HCT116 (cell line): ENCODE measurements around the gene CCDC146. TPM values are rescaled to one million over a fixed set of nuclear protein-coding genes. Genes with fewer than 3 reads are reported as not detected.

Source experiments
- ATAC-seq: fragments of 200-7000 bp; cut with Tn5 transposase; 2 replicates; pipeline ENCODE4 v1.9.1; 2020; ENCODE audit warnings: mild to moderate bottlenecking, moderate library complexity
- BruUV-seq: library from RNA; stranded (reverse); fragments of 400-500 nt; replicated peaks from 2 replicates; lab custom pipeline; 2021; lab: Mats Ljungman, UMichigan
- CTCF ChIA-PET: fragments of 300-600 bp; sonication (Branson Sonifier 250); formaldehyde crosslinking; loops from one replicate; lab custom pipeline; 2021; ENCODE audit warnings: antibody characterized with exemption; lab: Charles Lee
- POLR2A ChIA-PET: fragments of 300-600, 350-600 bp; sonication (Branson Sonifier 250); formaldehyde crosslinking; loops from one replicate; lab custom pipeline; 2021; ENCODE audit warnings: antibody characterized with exemption; lab: Charles Lee
- RAD21 ChIA-PET, 2 experiments: fragments of 300-600 bp; sonication (Branson Sonifier 250); formaldehyde crosslinking; loops; one replicate each; lab custom pipeline; 2023; ENCODE audit warnings: low total read pairs in 2 of 2; ENCODE audit not compliant: uncharacterized antibody in 2 of 2, unreplicated experiment in 2 of 2, low non-redundant PET in 1 of 2; lab: Charles Lee
- DNase-seq: peaks from one replicate; pipeline ENCODE4 v3.0.0-alpha.2; 2010; ENCODE audit warnings: low read depth, low spot score
- H2AFZ ChIP-seq: fragments of 200-600 bp; shearing (Covaris generic), sonication (generic); 2 replicates; pipeline ENCODE4 v1.6.1; 2017; ENCODE audit warnings: low read depth, mixed run types, mixed read lengths, antibody characterized with exemption, low read length; ENCODE audit not compliant: poor library complexity, severe bottlenecking
- H3K27ac ChIP-seq: 2 replicates; pipeline ENCODE4 v1.5.1; 2012; ENCODE audit warnings: low read depth, low read length
- H3K27me3 ChIP-seq: fragments of 200-600 bp; sonication (generic); 2 replicates; pipeline ENCODE4 v1.6.1; 2016; ENCODE audit warnings: mixed run types, low read length, mixed read lengths; ENCODE audit not compliant: insufficient read depth
- H3K36me3 ChIP-seq, 2 experiments: fragments of 200-500 bp in 1 of 2; fragments of 200-600 bp in 1 of 2; sonication (Bioruptor generic) in 1 of 2; sonication (generic) in 1 of 2; 2 replicates each; pipeline versions ENCODE4 v1.5.1 to v1.6.1; 2014 to 2016; ENCODE audit warnings: low read length in 2 of 2, inconsistent platforms in 1 of 2, mixed read lengths in 1 of 2, mixed run types in 1 of 2; ENCODE audit not compliant: insufficient read depth in 2 of 2, control insufficient read depth in 1 of 2
- H3K4me1 ChIP-seq, 2 experiments: fragments of 200-600 bp in 1 of 2; sonication (generic) in 1 of 2; 2 replicates each; pipeline versions ENCODE4 v1.5.1 to v1.6.1; 2012 to 2017; ENCODE audit warnings: low read length in 2 of 2, inconsistent platforms in 1 of 2, mild to moderate bottlenecking in 1 of 2, mixed read lengths in 1 of 2, mixed run types in 1 of 2, moderate library complexity in 1 of 2; ENCODE audit not compliant: insufficient read depth in 2 of 2, control insufficient read depth in 1 of 2
- H3K4me2 ChIP-seq: fragments of 200-600 bp; sonication (generic); 2 replicates; pipeline ENCODE4 v1.6.1; 2017; ENCODE audit warnings: mixed run types, low read length, mixed read lengths
- H3K4me3 ChIP-seq, 2 experiments: fragments of 200-600 bp in 1 of 2; sonication (generic) in 1 of 2; replicated peaks in 1 of 2; 2 replicates each; pipeline ENCODE4 v1.5.1; 2011 to 2016; ENCODE audit warnings: low read length in 2 of 2, control low read depth in 1 of 2, low read depth in 1 of 2, mild to moderate bottlenecking in 1 of 2, mixed read lengths in 1 of 2, mixed run types in 1 of 2
- H3K79me2 ChIP-seq: fragments of 200-600 bp; sonication (generic); 2 replicates; pipeline ENCODE4 v1.6.1; 2017; ENCODE audit warnings: mild to moderate bottlenecking, mixed run types, low read length, moderate library complexity, mixed read lengths; ENCODE audit not compliant: insufficient read depth
- H3K9ac ChIP-seq: fragments of 200-600 bp; sonication (generic); 2 replicates; pipeline ENCODE4 v1.6.1; 2016; ENCODE audit warnings: low read length, mixed read lengths
- H3K9me2 ChIP-seq: fragments of 200-600 bp; sonication (generic), shearing (Covaris generic); 2 replicates; pipeline ENCODE4 v1.6.1; 2017; ENCODE audit warnings: mixed run types, mild to moderate bottlenecking, moderate library complexity; ENCODE audit not compliant: insufficient read depth
- H3K9me3 ChIP-seq, 2 experiments: fragments of 200-500 bp in 1 of 2; fragments of 200-600 bp in 1 of 2; sonication (Bioruptor generic) in 1 of 2; sonication (generic) in 1 of 2; 2 replicates each; pipeline ENCODE4 v1.6.1; 2014 to 2017; ENCODE audit warnings: low read length in 2 of 2, mixed read lengths in 2 of 2, inconsistent platforms in 1 of 2, low read depth in 1 of 2, mild to moderate bottlenecking in 1 of 2, mixed run types in 1 of 2, moderate library complexity in 1 of 2; ENCODE audit not compliant: control insufficient read depth in 1 of 2, insufficient read depth in 1 of 2
- H4K20me1 ChIP-seq: fragments of 200-600 bp; sonication (generic), shearing (Covaris generic); 2 replicates; pipeline ENCODE4 v1.6.1; 2017; ENCODE audit warnings: mixed run types, mild to moderate bottlenecking, moderate library complexity; ENCODE audit not compliant: insufficient read depth
- ATF3 ChIP-seq: IDR thresholded peaks from 2 replicates; pipeline ENCODE4 v1.6.1; 2012
- CBX3 ChIP-seq: IDR thresholded peaks from 2 replicates; pipeline ENCODE4 v1.6.1; 2012; ENCODE audit warnings: low read depth
- CEBPB ChIP-seq: IDR thresholded peaks from 2 replicates; pipeline ENCODE4 v1.6.1; 2012; ENCODE audit warnings: low read depth
- CTCF ChIP-seq, 3 experiments: fragments of 200-600 bp in 1 of 3; sonication (generic) in 1 of 3; IDR thresholded peaks in 2 of 3; conservative IDR thresholded peaks in 1 of 3; 2 replicates each; pipeline ENCODE4 v1.5.1; 2012 to 2017; ENCODE audit warnings: low read depth in 2 of 3, low read length in 2 of 3, antibody characterized with exemption in 1 of 3, borderline replicate concordance in 1 of 3, control low read depth in 1 of 3, mild to moderate bottlenecking in 1 of 3, mixed read lengths in 1 of 3, mixed run types in 1 of 3, moderate library complexity in 1 of 3; ENCODE audit not compliant: insufficient read depth in 1 of 3
- ELF1 ChIP-seq: IDR thresholded peaks from 2 replicates; pipeline ENCODE4 v1.6.1; 2012; ENCODE audit warnings: low read depth, borderline replicate concordance
- EZH2 ChIP-seq: fragments of 200-600 bp; sonication (generic); IDR thresholded peaks from 2 replicates; pipeline ENCODE4 v1.6.1; 2017; ENCODE audit warnings: antibody characterized with exemption, mixed run types
- EZH2phosphoT487 ChIP-seq: fragments of 200-600 bp; IDR thresholded peaks from 2 replicates; pipeline ENCODE4 v1.6.1; 2018; ENCODE audit warnings: antibody characterized with exemption, borderline replicate concordance
- FOSL1 ChIP-seq: IDR thresholded peaks from 2 replicates; pipeline ENCODE4 v1.6.1; 2012; ENCODE audit warnings: low read depth
- MAX ChIP-seq: IDR thresholded peaks from 2 replicates; pipeline ENCODE4 v1.6.1; 2012
- POLR2A ChIP-seq: IDR thresholded peaks from 2 replicates; pipeline ENCODE4 v1.7.0; 2011; ENCODE audit warnings: borderline replicate concordance; ENCODE audit not compliant: insufficient read depth, insufficient read length; ENCODE audit errors: extremely low read depth
- POLR2AphosphoS5 ChIP-seq: IDR thresholded peaks from 2 replicates; pipeline ENCODE4 v1.6.1; 2011; ENCODE audit warnings: mild to moderate bottlenecking, low read depth, low read length, moderate library complexity
- RAD21 ChIP-seq: IDR thresholded peaks from 2 replicates; pipeline ENCODE4 v1.6.1; 2012; ENCODE audit warnings: low read depth, mild to moderate bottlenecking
- SRF ChIP-seq: IDR thresholded peaks from 2 replicates; pipeline ENCODE4 v1.6.1; 2012; ENCODE audit warnings: low read depth
- TCF7L2 ChIP-seq: IDR thresholded peaks from 2 replicates; pipeline ENCODE4 v1.7.0; 2011; ENCODE audit warnings: borderline replicate concordance, inconsistent platforms; ENCODE audit not compliant: insufficient read depth, insufficient read length; ENCODE audit errors: extremely low read depth
- YY1 ChIP-seq: IDR thresholded peaks from 2 replicates; pipeline ENCODE4 v1.6.1; 2011; ENCODE audit warnings: low read length, low read depth, moderate library complexity, mild to moderate bottlenecking; ENCODE audit not compliant: insufficient replicate concordance; ENCODE audit errors: extremely low read depth
- ZNF274 ChIP-seq: fragments of 200-500 bp; sonication (Bioruptor generic); IDR thresholded peaks from 2 replicates; pipeline ENCODE4 v1.6.1; 2014; ENCODE audit warnings: mild to moderate bottlenecking, low read depth, low read length, inconsistent platforms
- intact Hi-C: fragments of 100-400 bp; cut with micrococcal nuclease; formaldehyde crosslinking; loops from 2 replicates; pipeline ENCODE4 v1.10.0; 2022
- total RNA-seq: library from RNA; stranded (reverse); gene quantifications from one replicate; pipeline ENCODE4 v1.2.1, GENCODE V29; 2021; ENCODE audit not compliant: unreplicated experiment

CCDC146 gene
- total RNA-seq, 1 experiment from 2014 or later = 6.3 TPM

- H3K4me1 ChIP-seq = no peaks in the 10 kb centered on the region
- TF ChIP-seq CBX3 (no peak), FOSL1 (no peak), ELF1 (no peak), TCF7L2 (no peak), ZNF274 (no peak), EZH2 (no peak), CTCF (IDR thresholded peaks at IDR 0.05 in 2 of 3, conservative IDR thresholded peaks at IDR 0.05 in 1 of 3; ENCODE audit: borderline replicate concordance in 1 of 3, insufficient read depth in 1 of 3, low read depth in 2 of 3, low read length in 2 of 3) (no peak), RAD21 (no peak), CEBPB (no peak), ATF3 (no peak), EZH2phosphoT487 (no peak), MAX (no peak), YY1 (no peak), SRF (no peak), POLR2A (no peak), POLR2AphosphoS5 (no peak)
- H3K27ac ChIP-seq = no peak overlapping the region
- no peaks in the 10 kb centered on the region for H3K9me2 ChIP-seq
- no peaks in the 10 kb centered on the region for H3K27me3 ChIP-seq
- H3K9me3 ChIP-seq = no peaks in the 10 kb centered on the region
- no peaks in the 10 kb centered on the region for H3K36me3 ChIP-seq
- intact Hi-C loops = no loop called here
- no peaks in the 10 kb centered on the region for H4K20me1 ChIP-seq
- POLR2A ChIA-PET = no interaction called here
- CTCF ChIA-PET = interaction anchor here (1.6 kb wide), 1 partner anchor 11 kb away, joined by 6 read pairs; no protein-coding TSS in a partner anchor
- DNase-seq (no peak), ATAC-seq (no peak)
- H2AFZ ChIP-seq = no peak overlapping the region
- no peaks in the 10 kb centered on the region for H3K79me2 ChIP-seq
- H3K9ac ChIP-seq = no peak overlapping the region
- H3K4me2 ChIP-seq = no peak overlapping the region
- no peak overlapping the region for H3K4me3 ChIP-seq
- RAD21 ChIA-PET = no interaction called here
- BruUV-seq = no TSS peak
These were observed 135.6 kb downstream of the CCDC146 start for GRCh38 chr7:77258014-77258413.
